Gastrocnemius medialis (tissue), 4 donors: ENCODE data around the gene OTUB1. TPM values are rescaled to one million over a fixed set of nuclear protein-coding genes. Genes with fewer than 3 reads are reported as not detected.

Source experiments
- ATAC-seq, 2 donors: fragments of 150-250 bp; one replicate each; pipeline ENCODE4 v1.9.1; 2016
- DNase-seq, 2 donors: peaks; one replicate each; pipeline ENCODE4 v3.0.0-alpha.2; 2019
- H3K27ac ChIP-seq, 4 donors: fragments of 200-600 bp; sonication (generic); 1 replicate in 1 of 4; 2 replicates in 3 of 4; pipeline ENCODE4 v1.5.1; 2016 to 2018; ENCODE audit warnings: mild to moderate bottlenecking in 2 of 4, moderate library complexity in 1 of 4
- H3K27me3 ChIP-seq, 3 donors: fragments of 200-600 bp; sonication (generic) in 2 of 3; 1 replicate in 1 of 3; 2 replicates in 2 of 3; pipeline versions ENCODE4 v1.5.1 to v1.6.0; 2016 to 2019; ENCODE audit warnings: mild to moderate bottlenecking in 1 of 3, moderate library complexity in 1 of 3
- H3K36me3 ChIP-seq, 2 donors: fragments of 200-600 bp; sonication (generic) in 1 of 2; one replicate each; pipeline ENCODE4 v1.5.1; 2017 to 2018
- H3K4me1 ChIP-seq, 2 donors: fragments of 200-600 bp; sonication (generic) in 1 of 2; one replicate each; pipeline ENCODE4 v1.5.1; 2016 to 2017; ENCODE audit warnings: mild to moderate bottlenecking in 2 of 2
- H3K4me3 ChIP-seq, 4 donors: fragments of 200-600 bp; sonication (generic) in 3 of 4; 1 replicate in 1 of 4; 2 replicates in 3 of 4; pipeline ENCODE4 v1.5.1; 2016 to 2019; ENCODE audit warnings: mild to moderate bottlenecking in 2 of 4
- H3K9me3 ChIP-seq, 3 donors: fragments of 200-600 bp; sonication (generic) in 2 of 3; 1 replicate in 1 of 3; 2 replicates in 2 of 3; pipeline ENCODE4 v1.5.1; 2016 to 2019
- CTCF ChIP-seq, 5 experiments: fragments of 450-650 bp in 3 of 5; fragments of 200-600 bp in 2 of 5; sonication (generic) in 2 of 5; IDR thresholded peaks in 4 of 5; conservative IDR thresholded peaks in 1 of 5; 1 replicate in 4 of 5; 2 replicates in 1 of 5; pipeline ENCODE4 v1.5.1; 2016 to 2019; ENCODE audit warnings: antibody characterized with exemption in 5 of 5, mild to moderate bottlenecking in 3 of 5, moderate library complexity in 3 of 5
- POLR2A ChIP-seq, 2 donors: fragments of 450-650 bp; IDR thresholded peaks; one replicate each; pipeline ENCODE4 v1.6.1; 2017; ENCODE audit warnings: antibody characterized with exemption in 2 of 2, mild to moderate bottlenecking in 2 of 2, moderate library complexity in 2 of 2
- in situ Hi-C, 4 donors: fragments of 200-750 bp; cut with MboI; loops; one replicate each; pipeline versions ENCODE4 v1.15.0 to v1.8.0; 2017; ENCODE audit warnings: low sequenced_read_pairs in 4 of 4
- intact Hi-C: fragments of 100-400 bp; cut with DNase I; formaldehyde crosslinking; loops from one replicate; pipeline ENCODE4 v1.15.1; 2023; ENCODE audit warnings: low total_unique reads
- total RNA-seq, 4 donors: library from RNA; depleted of rRNA; stranded (reverse); fragments of >200 nt; gene quantifications; one replicate each; pipeline versions ENCODE4 v1.1.0 to v1.2.3, GENCODE V29; 2016

Gene OTUB1
- total RNA-seq, 4 donors from 2014 or later: 48.0 to 70.3 (median 59.5) TPM

GRCh38 chr11:64017945-64018224 lies 31.6 kb downstream of the OTUB1 start:
- in situ Hi-C loops (no loop called here), intact Hi-C loops (no loop called here)
- H3K4me3 ChIP-seq: no peak overlapping the region
- H3K27ac ChIP-seq: no peak overlapping the region
- H3K4me1 ChIP-seq: peaks cover 15 to 25% of the 10 kb centered on the region in 2 donors
- no peaks in the 10 kb centered on the region for H3K27me3 ChIP-seq
- TF ChIP-seq CTCF (IDR thresholded peaks at IDR 0.05 in 4 of 5, conservative IDR thresholded peaks at IDR 0.05 in 1 of 5) (no peak), POLR2A (IDR thresholded peaks at IDR 0.05) (no peak)
- H3K36me3 ChIP-seq: no peaks in the 10 kb centered on the region
- DNase-seq (no peak), ATAC-seq (no peak)
- no peaks in the 10 kb centered on the region for H3K9me3 ChIP-seq

GRCh38 chr11:64018310-64018709 lies 32.1 kb downstream of the OTUB1 start:
- DNase-seq (no peak), ATAC-seq (no peak)
- Histone ChIP-seq H3K36me3 (no peaks in the 10 kb centered on the region), H3K9me3 (no peaks in the 10 kb centered on the region), H3K4me3 (no peak overlapping the region), H3K27ac (no peak overlapping the region), H3K27me3 (no peaks in the 10 kb centered on the region), H3K4me1 (peaks cover 15 to 25% of the 10 kb centered on the region in 2 donors)
- TF ChIP-seq POLR2A (IDR thresholded peaks at IDR 0.05): no peak
- no peak for TF ChIP-seq CTCF (IDR thresholded peaks at IDR 0.05 in 4 of 5, conservative IDR thresholded peaks at IDR 0.05 in 1 of 5)
- in situ Hi-C loops: no loop called here
- intact Hi-C loops: no loop called here

- H3K4me1 ChIP-seq: peaks cover 19 to 31% of the 10 kb centered on the region in 2 donors
- no peak for ATAC-seq
These were observed 33.1 kb downstream of the OTUB1 start for GRCh38 chr11:64019106-64020037.

GRCh38 chr11:64020976-64021756 lies 34.9 kb downstream of the OTUB1 start:
- Histone ChIP-seq H3K9me3 (no peaks in the 10 kb centered on the region), H3K36me3 (no peaks in the 10 kb centered on the region), H3K27ac (peak overlapping the region in 2 of 4 donors; percentile 20 to 50), H3K4me3 (no peak overlapping the region), H3K27me3 (no peaks in the 10 kb centered on the region), H3K4me1 (peaks cover 25 to 31% of the 10 kb centered on the region in 2 donors)
- TF ChIP-seq POLR2A (IDR thresholded peaks at IDR 0.05): no peak
- no peak for TF ChIP-seq CTCF (IDR thresholded peaks at IDR 0.05 in 4 of 5, conservative IDR thresholded peaks at IDR 0.05 in 1 of 5)
- in situ Hi-C loops: no loop called here
- ATAC-seq: no peak
- DNase-seq: no peak
- intact Hi-C loops: no loop called here

More at GRCh38 chr11:64019106-64020037, 33.1 kb downstream of the OTUB1 start:
- Histone ChIP-seq H3K36me3 (no peaks in the 10 kb centered on the region), H3K4me3 (no peak overlapping the region), H3K27me3 (no peaks in the 10 kb centered on the region), H3K27ac (peak overlapping the region in 1 of 4 donors; percentile 12), H3K9me3 (no peaks in the 10 kb centered on the region)
- no peak for DNase-seq
- in situ Hi-C loops (no loop called here), intact Hi-C loops (no loop called here)
- no peak for TF ChIP-seq POLR2A (IDR thresholded peaks at IDR 0.05)
- TF ChIP-seq CTCF (IDR thresholded peaks at IDR 0.05 in 4 of 5, conservative IDR thresholded peaks at IDR 0.05 in 1 of 5): no peak
